A673 (cell line): Measurements from ENCODE around the gene ABHD6.

Experiments used
- CTCF ChIP-seq: fragments of 300-800, 200-600 bp; sonication (generic); conservative IDR thresholded peaks from 2 replicates; pipeline ENCODE4 v1.5.1; 2017; ENCODE audit warnings: low read depth, mild to moderate bottlenecking, antibody characterized with exemption, low read length, moderate library complexity, mixed read lengths
- EZH2 ChIP-seq: fragments of 200-600 bp; sonication (generic); IDR thresholded peaks from 2 replicates; pipeline ENCODE4 v1.6.1; 2017; ENCODE audit warnings: borderline replicate concordance, low read depth, mild to moderate bottlenecking, mixed read lengths, antibody characterized with exemption, low read length; ENCODE audit not compliant: poor library complexity, severe bottlenecking

- no peak for TF ChIP-seq CTCF
- TF ChIP-seq EZH2 = no peak
These were observed 31.6 kb upstream of the ABHD6 start for GRCh38 chr3:58205981-58206380.
